ENCODE measurements around the gene MMP11. TPM values are rescaled to one million over a fixed set of nuclear protein-coding genes. Genes with fewer than 3 reads are reported as not detected.

Gene MMP11
- total and polyA plus RNA-seq, 2 of the 13 experiments (the other 11 are each of a cell fraction or from before 2014, with no cell fraction given), result 8.9 to 28.6 TPM

DNA sequence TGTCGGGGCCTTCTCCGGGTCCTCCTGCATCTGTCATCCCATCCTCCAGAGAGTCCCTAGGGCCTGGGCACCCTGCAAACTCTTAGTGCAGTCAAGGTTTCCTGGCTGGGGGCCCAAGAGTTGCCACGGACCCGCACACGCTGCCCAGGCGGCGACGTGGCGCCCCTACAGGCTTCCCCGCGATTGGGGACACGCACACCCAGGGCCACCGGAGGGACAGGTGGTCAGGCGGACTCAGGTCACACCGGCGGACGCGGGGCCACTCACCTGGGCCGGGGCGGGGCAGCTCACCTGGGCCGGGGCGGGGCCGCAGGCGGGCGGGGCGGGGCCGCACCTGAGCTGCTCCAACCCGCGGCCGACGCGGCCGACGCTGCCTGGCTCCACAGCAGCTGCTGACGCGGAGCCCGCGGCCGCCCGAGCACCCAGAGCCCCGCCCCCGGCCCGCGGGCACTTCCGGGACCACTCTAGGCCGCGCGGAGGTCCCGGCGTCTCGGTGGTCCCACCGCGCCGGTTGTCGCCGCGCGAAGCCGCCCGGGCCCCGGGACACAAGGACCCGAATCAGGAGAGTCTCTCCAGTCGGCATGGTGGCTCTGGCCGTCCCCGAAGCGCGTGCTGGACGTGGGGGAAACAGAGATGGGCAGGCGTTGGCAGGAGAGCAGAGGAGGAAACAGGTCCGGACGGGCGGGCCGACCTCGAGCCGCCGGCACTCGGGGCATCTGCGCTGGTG, 21.8 kb upstream of the MMP11 start, which contains the start of gene ZNF70 (continued):
- TF ChIP-seq ZBTB39 (CRISPR knock-in tag; IDR thresholded peaks at IDR 0.05), result no peak
- TF ChIP-seq HNRNPLL (IDR thresholded peaks at IDR 0.05; ENCODE audit: low read depth, low read length, poor library complexity, severe bottlenecking), result peak; percentile 22
- TF ChIP-seq, protein P1, sequence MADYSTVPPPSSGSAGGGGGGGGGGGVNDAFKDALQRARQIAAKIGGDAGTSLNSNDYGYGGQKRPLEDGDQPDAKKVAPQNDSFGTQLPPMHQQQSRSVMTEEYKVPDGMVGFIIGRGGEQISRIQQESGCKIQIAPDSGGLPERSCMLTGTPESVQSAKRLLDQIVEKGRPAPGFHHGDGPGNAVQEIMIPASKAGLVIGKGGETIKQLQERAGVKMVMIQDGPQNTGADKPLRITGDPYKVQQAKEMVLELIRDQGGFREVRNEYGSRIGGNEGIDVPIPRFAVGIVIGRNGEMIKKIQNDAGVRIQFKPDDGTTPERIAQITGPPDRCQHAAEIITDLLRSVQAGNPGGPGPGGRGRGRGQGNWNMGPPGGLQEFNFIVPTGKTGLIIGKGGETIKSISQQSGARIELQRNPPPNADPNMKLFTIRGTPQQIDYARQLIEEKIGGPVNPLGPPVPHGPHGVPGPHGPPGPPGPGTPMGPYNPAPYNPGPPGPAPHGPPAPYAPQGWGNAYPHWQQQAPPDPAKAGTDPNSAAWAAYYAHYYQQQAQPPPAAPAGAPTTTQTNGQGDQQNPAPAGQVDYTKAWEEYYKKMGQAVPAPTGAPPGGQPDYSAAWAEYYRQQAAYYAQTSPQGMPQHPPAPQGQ (CRISPR knock-in tag; IDR thresholded peaks at IDR 0.05; ENCODE audit: borderline replicate concordance), result no peak
- no peak for TF ChIP-seq ZNF543 (CRISPR knock-in tag; IDR thresholded peaks at IDR 0.05)
- TF ChIP-seq ZNF235 (CRISPR knock-in tag; IDR thresholded peaks at IDR 0.05; ENCODE audit: borderline replicate concordance), result no peak
- TF ChIP-seq ZNF24 (IDR thresholded peaks at IDR 0.05), result no peak
- TF ChIP-seq ZNF101 (CRISPR knock-in tag; IDR thresholded peaks at IDR 0.05; ENCODE audit: borderline replicate concordance, low read depth), result no peak
- TF ChIP-seq, protein P2, sequence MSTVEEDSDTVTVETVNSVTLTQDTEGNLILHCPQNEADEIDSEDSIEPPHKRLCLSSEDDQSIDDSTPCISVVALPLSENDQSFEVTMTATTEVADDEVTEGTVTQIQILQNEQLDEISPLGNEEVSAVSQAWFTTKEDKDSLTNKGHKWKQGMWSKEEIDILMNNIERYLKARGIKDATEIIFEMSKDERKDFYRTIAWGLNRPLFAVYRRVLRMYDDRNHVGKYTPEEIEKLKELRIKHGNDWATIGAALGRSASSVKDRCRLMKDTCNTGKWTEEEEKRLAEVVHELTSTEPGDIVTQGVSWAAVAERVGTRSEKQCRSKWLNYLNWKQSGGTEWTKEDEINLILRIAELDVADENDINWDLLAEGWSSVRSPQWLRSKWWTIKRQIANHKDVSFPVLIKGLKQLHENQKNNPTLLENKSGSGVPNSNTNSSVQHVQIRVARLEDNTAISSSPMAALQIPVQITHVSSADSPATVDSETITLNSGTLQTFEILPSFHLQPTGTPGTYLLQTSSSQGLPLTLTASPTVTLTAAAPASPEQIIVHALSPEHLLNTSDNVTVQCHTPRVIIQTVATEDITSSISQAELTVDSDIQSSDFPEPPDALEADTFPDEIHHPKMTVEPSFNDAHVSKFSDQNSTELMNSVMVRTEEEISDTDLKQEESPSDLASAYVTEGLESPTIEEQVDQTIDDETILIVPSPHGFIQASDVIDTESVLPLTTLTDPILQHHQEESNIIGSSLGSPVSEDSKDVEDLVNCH (CRISPR knock-in tag; IDR thresholded peaks at IDR 0.05), result no peak
- no peak for TF ChIP-seq CBX1 (IDR thresholded peaks at IDR 0.05; ENCODE audit: low read depth)
- TF ChIP-seq, protein P3, sequence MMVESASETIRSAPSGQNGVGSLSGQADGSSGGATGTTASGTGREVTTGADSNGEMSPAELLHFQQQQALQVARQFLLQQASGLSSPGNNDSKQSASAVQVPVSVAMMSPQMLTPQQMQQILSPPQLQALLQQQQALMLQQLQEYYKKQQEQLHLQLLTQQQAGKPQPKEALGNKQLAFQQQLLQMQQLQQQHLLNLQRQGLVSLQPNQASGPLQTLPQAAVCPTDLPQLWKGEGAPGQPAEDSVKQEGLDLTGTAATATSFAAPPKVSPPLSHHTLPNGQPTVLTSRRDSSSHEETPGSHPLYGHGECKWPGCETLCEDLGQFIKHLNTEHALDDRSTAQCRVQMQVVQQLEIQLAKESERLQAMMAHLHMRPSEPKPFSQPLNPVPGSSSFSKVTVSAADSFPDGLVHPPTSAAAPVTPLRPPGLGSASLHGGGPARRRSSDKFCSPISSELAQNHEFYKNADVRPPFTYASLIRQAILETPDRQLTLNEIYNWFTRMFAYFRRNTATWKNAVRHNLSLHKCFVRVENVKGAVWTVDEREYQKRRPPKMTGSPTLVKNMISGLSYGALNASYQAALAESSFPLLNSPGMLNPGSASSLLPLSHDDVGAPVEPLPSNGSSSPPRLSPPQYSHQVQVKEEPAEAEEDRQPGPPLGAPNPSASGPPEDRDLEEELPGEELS (CRISPR knock-in tag; IDR thresholded peaks at IDR 0.05), result no peak
- peak; percentile 23; the same call in 1 of the 2 replicates for TF ChIP-seq ZBTB7A (CRISPR knock-in tag; IDR thresholded peaks at IDR 0.05)
- TF ChIP-seq, protein P4, sequence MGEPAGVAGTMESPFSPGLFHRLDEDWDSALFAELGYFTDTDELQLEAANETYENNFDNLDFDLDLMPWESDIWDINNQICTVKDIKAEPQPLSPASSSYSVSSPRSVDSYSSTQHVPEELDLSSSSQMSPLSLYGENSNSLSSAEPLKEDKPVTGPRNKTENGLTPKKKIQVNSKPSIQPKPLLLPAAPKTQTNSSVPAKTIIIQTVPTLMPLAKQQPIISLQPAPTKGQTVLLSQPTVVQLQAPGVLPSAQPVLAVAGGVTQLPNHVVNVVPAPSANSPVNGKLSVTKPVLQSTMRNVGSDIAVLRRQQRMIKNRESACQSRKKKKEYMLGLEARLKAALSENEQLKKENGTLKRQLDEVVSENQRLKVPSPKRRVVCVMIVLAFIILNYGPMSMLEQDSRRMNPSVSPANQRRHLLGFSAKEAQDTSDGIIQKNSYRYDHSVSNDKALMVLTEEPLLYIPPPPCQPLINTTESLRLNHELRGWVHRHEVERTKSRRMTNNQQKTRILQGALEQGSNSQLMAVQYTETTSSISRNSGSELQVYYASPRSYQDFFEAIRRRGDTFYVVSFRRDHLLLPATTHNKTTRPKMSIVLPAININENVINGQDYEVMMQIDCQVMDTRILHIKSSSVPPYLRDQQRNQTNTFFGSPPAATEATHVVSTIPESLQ (CRISPR knock-in tag; conservative IDR thresholded peaks at IDR 0.05), result no peak
- TF ChIP-seq MED1 (CRISPR knock-in tag; IDR thresholded peaks at IDR 0.05), result no peak; the same call in 1 of the 2 replicates
- TF ChIP-seq RFXAP (CRISPR knock-in tag; IDR thresholded peaks at IDR 0.05; ENCODE audit: borderline replicate concordance), result peak; percentile 64; the same call in 1 of the 2 replicates
- peak; percentile 26 for TF ChIP-seq ASH2L (IDR thresholded peaks at IDR 0.05; ENCODE audit: insufficient read length, low read depth, low read length)
